ENCODE data around the gene EHMT2. TPM values are rescaled to one million over a fixed set of nuclear protein-coding genes. Genes with fewer than 3 reads are reported as not detected.
"Not testable (repeated sequence)": the region's sequence is repeated elsewhere in the genome, so short reads cannot be mapped to it uniquely, and the experiment has no call there.

Gene EHMT2
- total RNA-seq, 4 donors from 2014 or later: 38.2 to 63.9 (median 46.8) TPM

DNA sequence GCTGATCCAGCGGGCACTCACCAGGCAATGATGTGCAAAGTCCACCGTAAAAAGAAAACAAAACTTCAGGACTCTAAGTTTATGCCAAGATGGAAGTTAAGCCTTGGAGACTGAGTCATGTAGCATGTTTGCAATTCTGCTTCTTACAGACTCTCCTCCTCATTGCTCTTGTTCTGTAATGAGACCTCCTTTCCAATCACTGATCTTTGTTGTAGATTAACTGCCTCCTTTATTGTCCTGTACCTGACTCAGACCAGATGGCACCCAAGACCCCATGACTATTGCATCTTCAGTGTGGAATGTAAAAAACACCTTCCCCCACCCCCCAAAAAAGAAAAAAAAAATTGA is 46.0 kb downstream of the EHMT2 start:
- no peak overlapping the region for H3K4me3 ChIP-seq
- no peak overlapping the region for H3K27ac ChIP-seq
- H3K36me3 ChIP-seq: peaks cover 0 to under 1% (median 0%) of the 10 kb centered on the region in 3 donors
- no peak for TF ChIP-seq EP300 (IDR thresholded peaks at IDR 0.05)
- no peak for TF ChIP-seq POLR2A (IDR thresholded peaks at IDR 0.05)
- WGBS, 2 donors: 65 to 86% methylated on average over 2 of the region's 2 CpGs
- no peaks in the 10 kb centered on the region for H3K4me1 ChIP-seq
- DNase-seq (ENCODE audit: low spot score in 2 of 2): no peak
- no peaks in the 10 kb centered on the region for H3K9me3 ChIP-seq
- no peaks in the 10 kb centered on the region for H3K27me3 ChIP-seq

- H3K36me3 ChIP-seq: no peaks in the 10 kb centered on the region
- no peaks in the 10 kb centered on the region for H3K9me3 ChIP-seq
- no peak for DNase-seq (ENCODE audit: low spot score in 2 of 2)
- WGBS, 2 donors: 83 to 96% methylated on average over 2 of the region's 2 CpGs
- H3K27ac ChIP-seq: no peak overlapping the region
- TF ChIP-seq CTCF (IDR thresholded peaks at IDR 0.05) (no peak), EP300 (IDR thresholded peaks at IDR 0.05) (no peak), POLR2A (IDR thresholded peaks at IDR 0.05) (no peak)
- no peaks in the 10 kb centered on the region for H3K27me3 ChIP-seq
- no peak overlapping the region for H3K4me3 ChIP-seq
- H3K4me1 ChIP-seq: no peaks in the 10 kb centered on the region
Observed at GRCh38 chr6:31850765-31851484, 46.6 kb downstream of the EHMT2 start.

- WGBS, 2 donors: 88 to 94% methylated on average over 2 of the region's 2 CpGs
- no peak overlapping the region for H3K4me3 ChIP-seq
- no peak overlapping the region for H3K27ac ChIP-seq
- TF ChIP-seq EP300 (IDR thresholded peaks at IDR 0.05) (no peak), CTCF (IDR thresholded peaks at IDR 0.05) (no peak), POLR2A (IDR thresholded peaks at IDR 0.05) (no peak)
- peaks cover 0 to 22% (median 0%) of the 10 kb centered on the region in 3 donors for H3K36me3 ChIP-seq
- no peaks in the 10 kb centered on the region for H3K4me1 ChIP-seq
- no peaks in the 10 kb centered on the region for H3K9me3 ChIP-seq
- no peaks in the 10 kb centered on the region for H3K27me3 ChIP-seq
- no peak for DNase-seq (ENCODE audit: low spot score in 2 of 2)
Observed at GRCh38 chr6:31847276-31847978, 50.1 kb downstream of the EHMT2 start.

DNA sequence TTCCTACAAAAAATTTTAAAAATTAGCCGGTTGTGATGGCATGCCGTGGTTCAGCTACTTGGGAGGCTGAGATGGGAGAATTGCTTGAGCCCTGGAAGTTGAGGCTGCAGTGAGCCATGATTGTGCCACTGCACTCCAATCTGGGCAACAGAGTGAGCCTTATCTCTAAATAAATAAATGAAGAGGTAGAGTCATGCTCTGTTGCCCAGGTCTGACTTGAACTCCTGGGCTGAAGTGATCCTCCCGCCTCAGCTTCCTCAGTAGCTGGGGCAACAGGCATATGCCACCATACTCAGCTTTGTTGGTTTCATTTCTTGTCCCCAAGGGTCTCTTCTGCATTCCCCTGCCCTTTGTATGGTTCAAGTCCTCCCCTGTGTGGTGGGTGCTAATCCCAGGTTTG is 53.0 kb downstream of the EHMT2 start:
- 97 to 100% methylated on average over 3 of the region's 3 CpGs for WGBS, 2 donors
- Histone ChIP-seq H3K4me1 (no peaks in the 10 kb centered on the region), H3K27ac (no peak overlapping the region), H3K9me3 (no peaks in the 10 kb centered on the region), H3K4me3 (no peak overlapping the region), H3K27me3 (no peaks in the 10 kb centered on the region), H3K36me3 (peaks cover 0 to 52% (median 9%) of the 10 kb centered on the region in 3 donors)
- DNase-seq (ENCODE audit: low spot score in 2 of 2): no peak
- no peak for TF ChIP-seq POLR2A (IDR thresholded peaks at IDR 0.05)
- TF ChIP-seq CTCF (IDR thresholded peaks at IDR 0.05): no peak
- no peak for TF ChIP-seq EP300 (IDR thresholded peaks at IDR 0.05)

DNA sequence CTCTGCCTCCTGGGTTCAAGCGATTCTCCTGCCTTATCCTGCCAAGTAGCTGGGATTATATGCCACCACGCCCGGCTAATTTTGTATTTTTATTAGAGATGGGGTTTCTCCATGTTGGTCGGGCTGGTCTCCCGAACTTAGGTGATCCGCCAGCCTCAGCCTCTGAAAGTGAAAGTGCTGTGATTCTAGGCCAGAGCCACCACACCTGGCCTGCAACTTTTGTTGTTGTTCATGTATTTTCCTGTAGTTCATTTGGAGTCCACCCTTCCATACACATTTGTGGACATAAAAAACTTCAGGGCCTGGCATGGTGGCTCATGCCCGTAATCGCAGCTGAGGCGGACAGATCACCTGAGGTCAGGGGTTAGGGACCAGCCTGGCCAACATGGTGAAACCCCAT is 55.4 kb downstream of the EHMT2 start:
- H3K36me3 ChIP-seq: peaks cover 0 to 76% (median 14%) of the 10 kb centered on the region in 3 donors
- WGBS, 2 donors: 95% methylated on average over 9 of the region's 9 CpGs

DNA sequence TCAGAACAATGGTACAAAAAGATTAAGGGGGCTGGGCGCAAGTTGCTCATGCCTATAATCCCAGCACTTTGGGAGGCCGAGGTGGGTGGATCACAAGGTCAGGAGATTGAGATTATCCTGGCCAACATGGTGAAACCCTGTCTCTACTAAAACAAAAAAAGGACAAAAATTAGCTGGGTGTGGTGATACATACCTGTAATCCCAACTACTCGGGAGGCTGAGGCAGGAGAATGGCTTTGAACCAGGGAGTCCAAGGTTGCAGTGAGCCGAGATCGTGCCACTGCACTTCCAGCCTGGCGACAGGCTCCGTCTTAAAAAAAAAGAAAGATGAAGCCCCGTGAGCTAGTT is 57.7 kb downstream of the EHMT2 start:
- not testable (repeated sequence) for DNase-seq (ENCODE audit: low spot score in 2 of 2)
- H3K36me3 ChIP-seq: peaks cover 0 to 80% (median 14%) of the 10 kb centered on the region in 3 donors
- WGBS, 2 donors: 87 to 92% methylated on average over 8 of the region's 8 CpGs

More for the DNA sequence above, 55.4 kb downstream of the EHMT2 start:
- no peaks in the 10 kb centered on the region for H3K27me3 ChIP-seq
- no peaks in the 10 kb centered on the region for H3K9me3 ChIP-seq
- H3K27ac ChIP-seq: no peak overlapping the region
- no peak for DNase-seq (ENCODE audit: low spot score in 2 of 2)
- H3K4me3 ChIP-seq: no peak overlapping the region
- peaks cover 0 to 20% (median 14%) of the 10 kb centered on the region in 4 donors for H3K4me1 ChIP-seq
- TF ChIP-seq CTCF (IDR thresholded peaks at IDR 0.05) (no peak), EP300 (IDR thresholded peaks at IDR 0.05) (no peak), POLR2A (IDR thresholded peaks at IDR 0.05) (no peak)

More for the DNA sequence above, 57.7 kb downstream of the EHMT2 start:
- peaks cover 0 to 38% (median 28%) of the 10 kb centered on the region in 4 donors for H3K4me1 ChIP-seq
- not testable (repeated sequence) for H3K9me3 ChIP-seq, H3K27ac ChIP-seq, H3K4me3 ChIP-seq, H3K27me3 ChIP-seq
